ENCODE results near the gene PPEF2.
"Not testable (repeated sequence)": the region's sequence is repeated elsewhere in the genome, so short reads cannot be mapped to it uniquely, and the experiment has no call there.

PPEF2 gene

GRCh38 chr4:75848891-75849290, 53.4 kb downstream of the PPEF2 start:
- no peak for TF ChIP-seq CTCF (conservative IDR thresholded peaks at IDR 0.05; ENCODE audit: low read depth, low read length)
- no peak overlapping the region for H3K4me3 ChIP-seq (ENCODE audit: low read length)
- no peak for DNase-seq (ENCODE audit: low read depth)

GRCh38 chr4:75848171-75848760, 54.0 kb downstream of the PPEF2 start:
- TF ChIP-seq CTCF (conservative IDR thresholded peaks at IDR 0.05; ENCODE audit: low read depth, low read length) = peak; percentile 63
- peak; percentile 80 for DNase-seq (ENCODE audit: low read depth)
- H3K4me3 ChIP-seq (ENCODE audit: low read length) = not testable (repeated sequence)

- no peak for DNase-seq (ENCODE audit: low read depth)
- TF ChIP-seq CTCF (conservative IDR thresholded peaks at IDR 0.05; ENCODE audit: low read depth, low read length) = no peak
- H3K4me3 ChIP-seq (ENCODE audit: low read length) = no peak overlapping the region
Measured at GRCh38 chr4:75845992-75846391, 56.3 kb downstream of the PPEF2 start.

GRCh38 chr4:75844151-75844662, 58.0 kb downstream of the PPEF2 start:
- no peak for TF ChIP-seq CTCF (conservative IDR thresholded peaks at IDR 0.05; ENCODE audit: low read depth, low read length)
- H3K4me3 ChIP-seq (ENCODE audit: low read length) = no peak overlapping the region
- DNase-seq (ENCODE audit: low read depth) = no peak

GRCh38 chr4:75843596-75843995, 58.7 kb downstream of the PPEF2 start:
- no peak for TF ChIP-seq CTCF (conservative IDR thresholded peaks at IDR 0.05; ENCODE audit: low read depth, low read length)
- H3K4me3 ChIP-seq (ENCODE audit: low read length) = no peak overlapping the region
- no peak for DNase-seq (ENCODE audit: low read depth)

- no peak overlapping the region for H3K4me3 ChIP-seq (ENCODE audit: low read length)
- no peak for DNase-seq (ENCODE audit: low read depth)
- TF ChIP-seq CTCF (conservative IDR thresholded peaks at IDR 0.05; ENCODE audit: low read depth, low read length) = no peak
Measured at GRCh38 chr4:75841641-75842520, 60.4 kb downstream of the PPEF2 start.

Measured in retinal pigment epithelial cell (primary cell).